Natural killer cell (primary cell): ENCODE data around the gene OR4C45. TPM values are rescaled to one million over a fixed set of nuclear protein-coding genes. Genes with fewer than 3 reads are reported as not detected.

ENCODE experiments used
- ATAC-seq, 3 donors: fragments of 150-1000 bp in 2 of 3; fragments of 200-7000 bp in 1 of 3; cut with Tn5 transposase; 1 replicate in 1 of 3; 2 replicates in 2 of 3; pipeline ENCODE4 v1.10.0; 2021; ENCODE audit warnings: mild to moderate bottlenecking in 2 of 3, moderate library complexity in 2 of 3
- DNase-seq, 2 donors: peaks; one replicate each; pipeline versions ENCODE4 v3.0.0 to v3.0.0-alpha.2; 2013 to 2021; ENCODE audit warnings: mixed read lengths in 1 of 2
- H3K27ac ChIP-seq: one replicate; pipeline ENCODE4 v1.5.1; 2013; ENCODE audit warnings: mild to moderate bottlenecking, low read length
- H3K27me3 ChIP-seq: one replicate; pipeline ENCODE4 v1.6.1; 2013; ENCODE audit warnings: low read length; ENCODE audit not compliant: control insufficient read depth, insufficient read depth
- H3K36me3 ChIP-seq: one replicate; pipeline ENCODE4 v1.6.1; 2013; ENCODE audit warnings: low read length; ENCODE audit not compliant: control insufficient read depth, insufficient read depth
- H3K4me1 ChIP-seq: one replicate; pipeline ENCODE4 v1.6.1; 2013; ENCODE audit warnings: low read length; ENCODE audit not compliant: control insufficient read depth, insufficient read depth
- H3K4me3 ChIP-seq: one replicate; pipeline ENCODE4 v1.5.1; 2013; ENCODE audit warnings: low read length
- H3K9me3 ChIP-seq: one replicate; pipeline ENCODE4 v1.6.1; 2013; ENCODE audit warnings: low read length; ENCODE audit not compliant: control insufficient read depth, insufficient read depth
- H3K27ac Mint-ChIP-seq, 2 donors: one replicate each; pipeline ENCODE4 v1.8.0; 2022; ENCODE audit warnings: mild to moderate bottlenecking in 2 of 2, mixed read lengths in 2 of 2, moderate library complexity in 1 of 2
- H3K27me3 Mint-ChIP-seq, 2 donors: one replicate each; pipeline ENCODE4 v1.8.0; 2022; ENCODE audit warnings: low read depth in 2 of 2, mixed read lengths in 2 of 2
- H3K36me3 Mint-ChIP-seq: one replicate; pipeline ENCODE4 v1.8.0; 2022; ENCODE audit warnings: mixed read lengths
- H3K4me1 Mint-ChIP-seq, 2 donors: one replicate each; pipeline ENCODE4 v1.8.0; 2022; ENCODE audit warnings: mixed read lengths in 2 of 2
- H3K4me3 Mint-ChIP-seq: one replicate; pipeline ENCODE4 v1.8.0; 2022; ENCODE audit warnings: mild to moderate bottlenecking, moderate library complexity, mixed read lengths
- H3K9me3 Mint-ChIP-seq, 2 donors: one replicate each; pipeline ENCODE4 v1.8.0; 2022; ENCODE audit warnings: mixed read lengths in 2 of 2
- CTCF ChIP-seq: fragments of 200-600 bp; IDR thresholded peaks from one replicate; pipeline ENCODE4 v1.8.0; 2022; ENCODE audit warnings: antibody characterized with exemption
- intact Hi-C: fragments of 100-400 bp; cut with micrococcal nuclease; formaldehyde crosslinking; loops from one replicate; pipeline ENCODE4 v1.14.2; 2022
- total RNA-seq, 4 donors: library from RNA; stranded (reverse); fragments of 120-200 nt in 1 of 4; gene quantifications; one replicate each; pipeline versions ENCODE4 v1.2.3 to v1.2.4, GENCODE V29; 2013 to 2022

Gene OR4C45
- total RNA-seq, 3 donors from 2014 or later (not counting 1 experiment from before 2014, with no cell fraction given): not detected

DNA sequence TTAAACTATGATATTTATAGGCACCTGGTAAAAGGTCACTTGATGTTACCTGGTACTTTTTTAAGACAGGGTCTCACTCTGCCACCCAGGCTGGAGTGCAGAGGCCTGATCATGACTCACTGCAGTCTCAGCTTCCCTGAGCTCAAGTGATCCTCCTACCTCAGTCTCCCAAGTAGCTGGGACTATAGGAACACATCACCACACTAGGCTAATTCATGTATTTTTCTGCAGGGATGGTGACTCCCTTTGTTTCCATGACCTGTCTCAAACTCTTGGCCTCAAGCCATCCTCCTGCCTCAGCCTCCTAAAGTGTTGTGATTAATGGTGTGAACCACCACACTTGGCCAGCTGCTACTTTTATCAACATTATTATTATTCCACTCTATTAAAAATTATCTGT is 47.6 kb downstream of the OR4C45 start:
- no peak overlapping the region for H3K4me3 ChIP-seq
- intact Hi-C loops: no loop called here
- no peaks in the 10 kb centered on the region for H3K4me1 Mint-ChIP-seq

More for the DNA sequence above, 47.6 kb downstream of the OR4C45 start:
- no peak for DNase-seq
- Mint-ChIP-seq H3K27me3 (no peaks in the 10 kb centered on the region), H3K4me3 (no peak overlapping the region), H3K9me3 (peaks cover 24 to 41% of the 10 kb centered on the region in 2 donors), H3K27ac (no peak overlapping the region), H3K36me3 (peaks cover 34% of the 10 kb centered on the region)
- no peak overlapping the region for H3K27ac ChIP-seq
- no peaks in the 10 kb centered on the region for H3K27me3 ChIP-seq
- no peak for TF ChIP-seq CTCF
- no peaks in the 10 kb centered on the region for H3K4me1 ChIP-seq
- ATAC-seq: no peak
- no peaks in the 10 kb centered on the region for H3K36me3 ChIP-seq
- peaks cover 35% of the 10 kb centered on the region for H3K9me3 ChIP-seq

Other genes starting within 250 kb of the OR4C45 start
- not detected for gene OR4C13, start 80.5 kb upstream of the OR4C45 start, total RNA-seq
- gene OR4C12, start 50.3 kb upstream of the OR4C45 start, total RNA-seq: not detected